MCF 10A (cell line): Measurements from ENCODE around the gene ARMC9. TPM values are rescaled to one million over a fixed set of nuclear protein-coding genes. Genes with fewer than 3 reads are reported as not detected.

Experiments
- BruUV-seq: library from RNA; stranded (reverse); fragments of 400-500 nt; replicated peaks from 2 replicates; lab custom pipeline; 2021; lab: Mats Ljungman, UMichigan
- CTCF ChIA-PET: fragments of 300-600 bp; sonication (Branson Sonifier 250); formaldehyde crosslinking; extraction: SDS; loops from one replicate; lab custom pipeline; 2021; ENCODE audit warnings: antibody characterized with exemption, inconsistent platforms; lab: Yijun Ruan, JAX
- POLR2A ChIA-PET: fragments of 300-600, 350-650 bp; sonication (Branson Sonifier 250); formaldehyde crosslinking; extraction: SDS; loops from one replicate; lab custom pipeline; 2020; ENCODE audit warnings: antibody characterized with exemption, inconsistent platforms; lab: Yijun Ruan, JAX
- DNase-seq: peaks from one replicate; pipeline ENCODE4 v3.0.0-alpha.2; 2018; ENCODE audit not compliant: unreplicated experiment
- H3K27ac Mint-ChIP-seq: one replicate; pipeline ENCODE4 v1.8.0; 2022; ENCODE audit warnings: mild to moderate bottlenecking, low read depth, mixed read lengths; ENCODE audit not compliant: unreplicated experiment
- H3K27me3 Mint-ChIP-seq: one replicate; pipeline ENCODE4 v1.8.0; 2022; ENCODE audit warnings: mixed read lengths; ENCODE audit not compliant: insufficient read depth, unreplicated experiment
- H3K36me3 Mint-ChIP-seq: one replicate; pipeline ENCODE4 v1.8.0; 2022; ENCODE audit warnings: mild to moderate bottlenecking, moderate library complexity, mixed read lengths; ENCODE audit not compliant: insufficient read depth, unreplicated experiment
- H3K4me1 Mint-ChIP-seq: one replicate; pipeline ENCODE4 v1.8.0; 2022; ENCODE audit warnings: mixed read lengths; ENCODE audit not compliant: insufficient read depth, unreplicated experiment
- H3K4me3 Mint-ChIP-seq: one replicate; pipeline ENCODE4 v1.8.0; 2022; ENCODE audit warnings: mild to moderate bottlenecking, moderate library complexity, mixed read lengths; ENCODE audit not compliant: unreplicated experiment
- H3K9me3 Mint-ChIP-seq: one replicate; pipeline ENCODE4 v1.8.0; 2022; ENCODE audit warnings: mixed read lengths; ENCODE audit not compliant: unreplicated experiment
- CTCF ChIP-seq: fragments of 200-600 bp; IDR thresholded peaks from one replicate; pipeline ENCODE4 v1.8.0; 2022; ENCODE audit warnings: antibody characterized with exemption, mild to moderate bottlenecking; ENCODE audit not compliant: unreplicated experiment
- intact Hi-C: fragments of 100-400 bp; cut with micrococcal nuclease; formaldehyde crosslinking; loops from 2 replicates; pipeline ENCODE4 v1.14.1; 2022
- total RNA-seq: library from RNA; stranded (reverse); gene quantifications from 2 replicates; pipeline ENCODE4 v1.2.3, GENCODE V29; 2022

Gene ARMC9
- total RNA-seq, 1 experiment from 2014 or later, result 16.5 TPM

- no peak overlapping the region for H3K4me3 Mint-ChIP-seq
- CTCF ChIA-PET, result no interaction called here
- no peak for DNase-seq
- intact Hi-C loops, result no loop called here
- H3K4me1 Mint-ChIP-seq, result no peaks in the 10 kb centered on the region
- no peak for TF ChIP-seq CTCF
- peaks cover 25% of the 10 kb centered on the region for H3K36me3 Mint-ChIP-seq
- no TSS peak for BruUV-seq
- no peak overlapping the region for H3K27ac Mint-ChIP-seq
- POLR2A ChIA-PET, result interaction anchor here (0.6 kb wide), 1 partner anchor 87 kb away, joined by 3 read pairs; no protein-coding TSS in a partner anchor
- H3K9me3 Mint-ChIP-seq, result no peaks in the 10 kb centered on the region
- no peaks in the 10 kb centered on the region for H3K27me3 Mint-ChIP-seq
Measured at GRCh38 chr2:231211486-231211885, 13.1 kb downstream of the ARMC9 start.

- no peaks in the 10 kb centered on the region for H3K4me1 Mint-ChIP-seq
- H3K4me3 Mint-ChIP-seq, result no peak overlapping the region
- TF ChIP-seq CTCF, result no peak
- peaks cover 25% of the 10 kb centered on the region for H3K36me3 Mint-ChIP-seq
- H3K9me3 Mint-ChIP-seq, result no peaks in the 10 kb centered on the region
- BruUV-seq, result no TSS peak
- no peak for DNase-seq
- no peak overlapping the region for H3K27ac Mint-ChIP-seq
- POLR2A ChIA-PET, result no interaction called here
- intact Hi-C loops, result no loop called here
- H3K27me3 Mint-ChIP-seq, result no peaks in the 10 kb centered on the region
- CTCF ChIA-PET, result no interaction called here
Measured at GRCh38 chr2:231212329-231212845, 14.0 kb downstream of the ARMC9 start.

DNA sequence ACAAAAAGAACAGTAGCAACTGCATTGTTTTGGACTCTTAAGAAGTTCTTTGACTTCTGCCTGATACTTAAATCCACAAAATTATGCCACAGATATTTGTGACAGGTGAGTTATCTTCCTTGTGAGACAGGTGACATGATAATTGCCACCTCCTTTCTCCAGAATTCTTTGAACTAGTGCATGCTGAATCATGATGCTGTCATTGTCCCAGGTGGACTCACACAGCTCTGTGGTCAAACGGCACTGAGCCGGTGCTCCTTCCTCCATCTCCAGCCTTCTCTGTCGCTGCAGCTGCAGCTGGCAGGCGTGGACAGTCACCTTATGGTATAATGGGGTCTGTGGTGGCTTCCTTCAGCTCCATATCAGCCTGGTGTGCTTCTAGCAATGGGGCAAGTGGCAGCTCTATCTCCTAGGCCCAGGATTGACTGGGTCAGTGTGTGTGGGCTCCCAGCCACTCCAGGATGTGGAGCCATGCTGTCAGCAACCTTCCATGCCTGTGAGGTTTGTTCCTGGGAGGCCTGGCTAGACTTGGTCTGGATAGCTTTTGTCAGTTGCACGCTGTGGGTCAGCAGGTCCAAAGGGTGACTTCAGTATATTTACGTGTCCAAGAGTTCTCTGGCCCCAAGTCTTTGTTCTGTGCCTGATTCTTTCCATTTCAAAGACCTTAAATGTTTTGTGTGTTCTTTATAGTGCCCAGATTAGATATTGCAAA is 15.7 kb downstream of the ARMC9 start:
- no peaks in the 10 kb centered on the region for H3K4me1 Mint-ChIP-seq
- TF ChIP-seq CTCF, result no peak
- no peak overlapping the region for H3K4me3 Mint-ChIP-seq
- H3K36me3 Mint-ChIP-seq, result peaks cover 34% of the 10 kb centered on the region
- ChIA-PET CTCF (interaction anchor here (0.6 to 1.7 kb wide), 3 partner anchors 13 to 199 kb away, joined by 3 to 8 read pairs (median 4); no protein-coding TSS in a partner anchor), POLR2A (no interaction called here)
- H3K27ac Mint-ChIP-seq, result no peak overlapping the region
- no peak for DNase-seq
- H3K9me3 Mint-ChIP-seq, result no peaks in the 10 kb centered on the region
- BruUV-seq, result no TSS peak
- H3K27me3 Mint-ChIP-seq, result no peaks in the 10 kb centered on the region
- intact Hi-C loops, result no loop called here

- CTCF ChIA-PET, result interaction anchor here (1.2 to 1.3 kb wide), 2 partner anchors 8 to 14 kb away, joined by 3 to 4 read pairs; no protein-coding TSS in a partner anchor
- BruUV-seq, result no TSS peak
- DNase-seq, result no peak
- POLR2A ChIA-PET, result no interaction called here
- no peak for TF ChIP-seq CTCF
- intact Hi-C loops, result no loop called here
- Mint-ChIP-seq H3K27ac (no peak overlapping the region), H3K4me3 (no peak overlapping the region), H3K9me3 (no peaks in the 10 kb centered on the region), H3K27me3 (no peaks in the 10 kb centered on the region), H3K36me3 (peaks cover 36% of the 10 kb centered on the region), H3K4me1 (no peaks in the 10 kb centered on the region)
Measured at GRCh38 chr2:231218366-231218765, 19.9 kb downstream of the ARMC9 start.
